ENCODE data around the gene RIPK1. TPM values are rescaled to one million over a fixed set of nuclear protein-coding genes. Genes with fewer than 3 reads are reported as not detected.

Gene RIPK1
- total and polyA plus RNA-seq, 2 of the 8 experiments (the other 6 are each of a cell fraction or from before 2014, with no cell fraction given): 5.9 to 22.9 TPM

DNA sequence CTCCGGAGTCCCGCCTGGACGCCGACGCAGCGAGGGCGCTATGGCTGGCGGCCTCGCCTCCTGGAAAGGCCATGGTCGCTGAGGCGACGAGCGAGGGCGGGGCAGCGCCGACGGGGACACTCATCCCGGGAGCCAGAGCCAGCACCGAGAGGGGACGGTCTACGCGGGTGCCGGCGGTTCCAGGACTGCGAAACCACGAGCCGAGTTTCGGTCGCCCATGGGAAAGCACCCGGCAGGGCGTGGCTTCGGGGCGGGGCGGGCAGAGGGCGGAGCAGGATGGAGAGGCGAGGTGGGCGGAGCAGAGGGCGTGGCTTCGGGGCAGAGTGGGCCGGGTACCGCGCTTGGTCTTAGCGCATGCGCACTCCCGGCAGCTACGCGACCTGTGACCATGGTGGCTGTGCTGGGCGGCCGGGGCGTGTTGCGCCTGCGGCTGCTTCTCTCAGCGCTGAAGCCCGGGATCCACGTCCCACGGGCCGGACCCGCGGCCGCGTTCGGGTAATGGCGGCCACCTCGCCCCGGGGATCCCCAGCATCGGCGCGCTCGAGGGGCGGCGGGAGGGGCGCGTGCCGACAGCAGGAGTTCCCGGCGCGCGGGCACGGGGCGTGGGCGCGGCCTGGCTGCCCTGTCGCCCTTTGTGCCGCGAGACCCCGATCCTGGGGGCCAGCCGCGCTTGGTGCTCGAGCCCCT is 50.2 kb downstream of the RIPK1 start, which contains the start of gene BPHL (continued):
- TF ChIP-seq, protein P1, sequence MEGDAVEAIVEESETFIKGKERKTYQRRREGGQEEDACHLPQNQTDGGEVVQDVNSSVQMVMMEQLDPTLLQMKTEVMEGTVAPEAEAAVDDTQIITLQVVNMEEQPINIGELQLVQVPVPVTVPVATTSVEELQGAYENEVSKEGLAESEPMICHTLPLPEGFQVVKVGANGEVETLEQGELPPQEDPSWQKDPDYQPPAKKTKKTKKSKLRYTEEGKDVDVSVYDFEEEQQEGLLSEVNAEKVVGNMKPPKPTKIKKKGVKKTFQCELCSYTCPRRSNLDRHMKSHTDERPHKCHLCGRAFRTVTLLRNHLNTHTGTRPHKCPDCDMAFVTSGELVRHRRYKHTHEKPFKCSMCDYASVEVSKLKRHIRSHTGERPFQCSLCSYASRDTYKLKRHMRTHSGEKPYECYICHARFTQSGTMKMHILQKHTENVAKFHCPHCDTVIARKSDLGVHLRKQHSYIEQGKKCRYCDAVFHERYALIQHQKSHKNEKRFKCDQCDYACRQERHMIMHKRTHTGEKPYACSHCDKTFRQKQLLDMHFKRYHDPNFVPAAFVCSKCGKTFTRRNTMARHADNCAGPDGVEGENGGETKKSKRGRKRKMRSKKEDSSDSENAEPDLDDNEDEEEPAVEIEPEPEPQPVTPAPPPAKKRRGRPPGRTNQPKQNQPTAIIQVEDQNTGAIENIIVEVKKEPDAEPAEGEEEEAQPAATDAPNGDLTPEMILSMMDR (IDR thresholded peaks at IDR 0.05; ENCODE audit: control extremely low read depth in 1 of 3, insufficient read depth in 1 of 3, low read depth in 1 of 3, low read length in 3 of 3): 0 out of 4 replicates have a peak, but pooled peaks of 1 of the 3 experiments have one; percentile 7
- TF ChIP-seq SIX5 (IDR thresholded peaks at IDR 0.05; ENCODE audit: low read depth, low read length) (no peak), SP2 (IDR thresholded peaks at IDR 0.05; ENCODE audit: low read length) (no peak), POLR2AphosphoS5 (IDR thresholded peaks at IDR 0.05; ENCODE audit: low read depth, low read length) (peak; percentile 93), SAP30 (IDR thresholded peaks at IDR 0.05; ENCODE audit: insufficient read depth, insufficient replicate concordance, low read length) (no peak), CHD1 (IDR thresholded peaks at IDR 0.05; ENCODE audit: low read depth, low read length) (no peak), TEAD4 (IDR thresholded peaks at IDR 0.05; ENCODE audit: low read depth, low read length) (peak; percentile 27; the same call in 1 of the 2 replicates), HDAC2 (IDR thresholded peaks at IDR 0.05; ENCODE audit: borderline replicate concordance in 1 of 2, low read depth in 2 of 2, low read length in 2 of 2) (0 out of 4 replicates have a peak, but pooled peaks of 1 of the 2 experiments have one; percentile 30), TBP (IDR thresholded peaks at IDR 0.05; ENCODE audit: low read depth, low read length) (peak; percentile 24; the same call in 1 of the 2 replicates), RAD21 (IDR thresholded peaks at IDR 0.05 in 1 of 2, conservative IDR thresholded peaks at IDR 0.05 in 1 of 2; ENCODE audit: low read depth in 2 of 2, low read length in 2 of 2) (no peak), KDM4A (IDR thresholded peaks at IDR 0.05; ENCODE audit: low read depth, low read length, severe bottlenecking) (peak; percentile 93), TAF7 (optimal IDR thresholded peaks at IDR 0.05; ENCODE audit: borderline replicate concordance, low read depth, low read length) (peak; percentile 97), SP1 (IDR thresholded peaks at IDR 0.05; ENCODE audit: low read depth, low read length) (peak; percentile 43; the same call in 1 of the 2 replicates), NRF1 (IDR thresholded peaks at IDR 0.05; ENCODE audit: low read depth, low read length) (peak; percentile 54), PHF8 (conservative IDR thresholded peaks at IDR 0.05; ENCODE audit: low read depth, low read length) (peak; percentile 96), BCL11A (IDR thresholded peaks at IDR 0.05; ENCODE audit: low read depth in 2 of 2, low read length in 2 of 2) (no peak), SP4 (IDR thresholded peaks at IDR 0.05; ENCODE audit: low read length) (peak; percentile 91)
- TF ChIP-seq, protein P2, sequence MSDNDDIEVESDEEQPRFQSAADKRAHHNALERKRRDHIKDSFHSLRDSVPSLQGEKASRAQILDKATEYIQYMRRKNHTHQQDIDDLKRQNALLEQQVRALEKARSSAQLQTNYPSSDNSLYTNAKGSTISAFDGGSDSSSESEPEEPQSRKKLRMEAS (IDR thresholded peaks at IDR 0.05): peak; percentile 47
- TF ChIP-seq, protein P3, sequence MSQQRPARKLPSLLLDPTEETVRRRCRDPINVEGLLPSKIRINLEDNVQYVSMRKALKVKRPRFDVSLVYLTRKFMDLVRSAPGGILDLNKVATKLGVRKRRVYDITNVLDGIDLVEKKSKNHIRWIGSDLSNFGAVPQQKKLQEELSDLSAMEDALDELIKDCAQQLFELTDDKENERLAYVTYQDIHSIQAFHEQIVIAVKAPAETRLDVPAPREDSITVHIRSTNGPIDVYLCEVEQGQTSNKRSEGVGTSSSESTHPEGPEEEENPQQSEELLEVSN (IDR thresholded peaks at IDR 0.05): peak; percentile 22; the same call in 1 of the 2 replicates
